T47D (cell line): ENCODE measurements around the gene C2CD5.
"Not testable (repeated sequence)": the region's sequence is repeated elsewhere in the genome, so short reads cannot be mapped to it uniquely, and the experiment has no call there.

Experiments used
- DNase-seq, 2 experiments: peaks; one replicate each; pipeline versions ENCODE4 v3.0.0 to v3.0.0-alpha.2; 2011 to 2012; ENCODE audit warnings: low read depth in 1 of 2, low spot score in 1 of 2
- JUND ChIP-seq: IDR thresholded peaks from 2 replicates; pipeline ENCODE4 v1.6.1; 2012; ENCODE audit warnings: low read depth
- in situ Hi-C: cut with HindIII; loops from 2 replicates; pipeline ENCODE4 v1.10.0; 2016; ENCODE audit warnings: low sequenced_read_pairs, low pct_unique_long_range_greater_than_20kb

C2CD5 gene

GRCh38 chr12:22529281-22530060 lies 14.9 kb downstream of the C2CD5 start:
- peak in 1 of 2 experiments; percentile 57 for DNase-seq
- no peak for TF ChIP-seq JUND
- in situ Hi-C loops, result no loop called here

- TF ChIP-seq JUND, result no peak
- DNase-seq, result no peak
- in situ Hi-C loops, result no loop called here
Observed at GRCh38 chr12:22527999-22528398, 16.3 kb downstream of the C2CD5 start.

- in situ Hi-C loops, result no loop called here
- no peak for TF ChIP-seq JUND
- DNase-seq, result no peak
Observed at GRCh38 chr12:22526836-22527235, 17.5 kb downstream of the C2CD5 start.

GRCh38 chr12:22525426-22525825 lies 18.9 kb downstream of the C2CD5 start:
- no peak for TF ChIP-seq JUND
- in situ Hi-C loops, result no loop called here
- DNase-seq, result no peak

- no peak for DNase-seq
Observed at GRCh38 chr12:22518998-22519397, 25.3 kb downstream of the C2CD5 start.

GRCh38 chr12:22518060-22518719 lies 26.2 kb downstream of the C2CD5 start:
- DNase-seq, result peak in 1 of 2 experiments; percentile 26
- no peak for TF ChIP-seq JUND
- in situ Hi-C loops, result no loop called here

More at GRCh38 chr12:22518998-22519397, 25.3 kb downstream of the C2CD5 start:
- TF ChIP-seq JUND, result no peak
- in situ Hi-C loops, result no loop called here

- no peak for TF ChIP-seq JUND
- DNase-seq, result no peak
- in situ Hi-C loops, result no loop called here
Observed at GRCh38 chr12:22514875-22515274, 29.5 kb downstream of the C2CD5 start.

GRCh38 chr12:22505826-22506225 lies 38.5 kb downstream of the C2CD5 start:
- in situ Hi-C loops, result no loop called here

GRCh38 chr12:22500100-22500499 lies 44.2 kb downstream of the C2CD5 start:
- no peak for DNase-seq
- TF ChIP-seq JUND, result no peak
- in situ Hi-C loops, result no loop called here

More at GRCh38 chr12:22505826-22506225, 38.5 kb downstream of the C2CD5 start:
- no peak for TF ChIP-seq JUND
- no peak for DNase-seq

- DNase-seq, result no peak
- in situ Hi-C loops, result no loop called here
- TF ChIP-seq JUND, result no peak
Observed at GRCh38 chr12:22499445-22499844, 44.9 kb downstream of the C2CD5 start.

- DNase-seq, result no peak
- in situ Hi-C loops, result no loop called here
- no peak for TF ChIP-seq JUND
Observed at GRCh38 chr12:22494319-22494718, 50.0 kb downstream of the C2CD5 start.

- TF ChIP-seq JUND, result no peak
- no peak for DNase-seq
- in situ Hi-C loops, result no loop called here
Observed at GRCh38 chr12:22491034-22491433, 53.3 kb downstream of the C2CD5 start.

- TF ChIP-seq JUND, result no peak
- in situ Hi-C loops, result no loop called here
- no peak for DNase-seq
Observed at GRCh38 chr12:22488478-22488877, 55.9 kb downstream of the C2CD5 start.

- DNase-seq, in situ Hi-C loops: not testable (repeated sequence)
Observed at GRCh38 chr12:22487683-22488082, 56.7 kb downstream of the C2CD5 start.
